ENCODE results near the gene ANKRD10.

ANKRD10 gene

DNA sequence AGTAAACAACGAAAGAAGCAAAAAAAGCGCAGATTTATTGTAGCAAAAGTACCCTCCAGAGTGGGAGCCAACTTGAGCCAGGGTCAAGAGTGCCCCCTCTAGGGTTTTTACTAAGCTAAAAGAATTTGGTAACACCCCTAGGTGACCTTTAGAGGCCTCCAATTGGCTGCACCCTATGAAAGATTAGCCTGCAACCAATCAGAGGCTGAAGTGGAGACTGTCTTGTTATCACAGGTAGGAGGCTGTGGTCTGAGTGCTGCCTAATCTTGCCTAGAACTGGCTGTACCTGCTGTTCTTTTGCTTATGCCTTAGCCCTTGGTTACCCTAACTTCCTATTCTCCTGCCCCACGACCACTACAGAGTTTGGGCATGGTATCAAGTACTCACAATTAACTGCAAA lies 38.3 kb downstream of the ANKRD10 start:
- H3K4me1 ChIP-seq (ENCODE audit: control insufficient read depth, insufficient read depth, low read length), result no peaks in the 10 kb centered on the region
- no peaks in the 10 kb centered on the region for H3K9me3 ChIP-seq (ENCODE audit: control insufficient read depth, insufficient read depth, low read depth, low read length)
- TF ChIP-seq SALL2 (tag by site-specific recombination; IDR thresholded peaks at IDR 0.05; ENCODE audit: borderline replicate concordance) (no peak), MEIS1 (CRISPR knock-in tag; IDR thresholded peaks at IDR 0.05; ENCODE audit: borderline replicate concordance) (no peak), ZNF175 (tag by site-specific recombination; IDR thresholded peaks at IDR 0.05) (no peak), GLIS2 (tag by site-specific recombination; IDR thresholded peaks at IDR 0.05) (no peak), BCL11B (tag by site-specific recombination; IDR thresholded peaks at IDR 0.05; ENCODE audit: low read depth) (no peak), ZNF791 (tag by site-specific recombination; IDR thresholded peaks at IDR 0.05) (no peak), GLI2 (tag by site-specific recombination; IDR thresholded peaks at IDR 0.05; ENCODE audit: borderline replicate concordance, low read depth) (no peak), ZNF354C (tag by site-specific recombination; IDR thresholded peaks at IDR 0.05; ENCODE audit: borderline replicate concordance, low read depth) (no peak), ZNF510 (tag by site-specific recombination; IDR thresholded peaks at IDR 0.05; ENCODE audit: insufficient replicate concordance) (no peak), ZNF501 (tag by site-specific recombination; IDR thresholded peaks at IDR 0.05) (no peak), ZBTB10 (tag by site-specific recombination; IDR thresholded peaks at IDR 0.05) (no peak), ZBTB6 (tag by site-specific recombination; IDR thresholded peaks at IDR 0.05) (no peak), ZNF792 (tag by site-specific recombination; IDR thresholded peaks at IDR 0.05) (no peak), ZNF701 (tag by site-specific recombination; IDR thresholded peaks at IDR 0.05) (no peak), HOXC10 (CRISPR knock-in tag; IDR thresholded peaks at IDR 0.05) (no peak), GFI1B (tag by site-specific recombination; IDR thresholded peaks at IDR 0.05) (no peak), OSR2 (tag by site-specific recombination; IDR thresholded peaks at IDR 0.05) (no peak), BCL11A (tag by site-specific recombination; IDR thresholded peaks at IDR 0.05; ENCODE audit: low read depth) (no peak)
- TF ChIP-seq, protein P1, sequence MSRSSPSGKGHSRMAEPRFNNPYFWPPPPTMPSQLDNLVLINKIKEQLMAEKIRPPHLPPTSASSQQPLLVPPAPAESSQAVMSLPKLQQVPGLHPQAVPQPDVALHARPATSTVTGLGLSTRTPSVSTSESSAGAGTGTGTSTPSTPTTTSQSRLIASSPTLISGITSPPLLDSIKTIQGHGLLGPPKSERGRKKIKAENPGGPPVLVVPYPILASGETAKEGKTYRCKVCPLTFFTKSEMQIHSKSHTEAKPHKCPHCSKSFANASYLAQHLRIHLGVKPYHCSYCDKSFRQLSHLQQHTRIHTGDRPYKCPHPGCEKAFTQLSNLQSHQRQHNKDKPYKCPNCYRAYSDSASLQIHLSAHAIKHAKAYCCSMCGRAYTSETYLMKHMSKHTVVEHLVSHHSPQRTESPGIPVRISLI (tag by site-specific recombination; IDR thresholded peaks at IDR 0.05), result no peak
- TF ChIP-seq, protein P2, sequence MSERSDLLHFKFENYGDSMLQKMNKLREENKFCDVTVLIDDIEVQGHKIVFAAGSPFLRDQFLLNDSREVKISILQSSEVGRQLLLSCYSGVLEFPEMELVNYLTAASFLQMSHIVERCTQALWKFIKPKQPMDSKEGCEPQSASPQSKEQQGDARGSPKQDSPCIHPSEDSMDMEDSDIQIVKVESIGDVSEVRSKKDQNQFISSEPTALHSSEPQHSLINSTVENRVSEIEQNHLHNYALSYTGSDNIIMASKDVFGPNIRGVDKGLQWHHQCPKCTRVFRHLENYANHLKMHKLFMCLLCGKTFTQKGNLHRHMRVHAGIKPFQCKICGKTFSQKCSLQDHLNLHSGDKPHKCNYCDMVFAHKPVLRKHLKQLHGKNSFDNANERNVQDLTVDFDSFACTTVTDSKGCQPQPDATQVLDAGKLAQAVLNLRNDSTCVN (tag by site-specific recombination; optimal IDR thresholded peaks at IDR 0.05), result no peak
- CTCF ChIA-PET, result interaction anchor here (1.0 kb wide), 1 partner anchor 283 kb away, joined by 3 read pairs; no protein-coding TSS in a partner anchor
- POLR2A ChIA-PET, result interaction anchor here (0.8 kb wide), 1 partner anchor 164 kb away, joined by 3 read pairs; no protein-coding TSS in a partner anchor
- H3K36me3 ChIP-seq (ENCODE audit: control insufficient read depth in 2 of 2, insufficient read depth in 1 of 2, low read length in 2 of 2), result peaks cover 0 to 4% of the 10 kb centered on the region in 2 experiments; a peak in 1 of 3 replicates
- H3K27ac ChIP-seq (ENCODE audit: extremely low read depth, low read depth, low read length), result no peak overlapping the region
- H3K4me3 ChIP-seq (ENCODE audit: low read depth, low read length), result no peak overlapping the region

DNA sequence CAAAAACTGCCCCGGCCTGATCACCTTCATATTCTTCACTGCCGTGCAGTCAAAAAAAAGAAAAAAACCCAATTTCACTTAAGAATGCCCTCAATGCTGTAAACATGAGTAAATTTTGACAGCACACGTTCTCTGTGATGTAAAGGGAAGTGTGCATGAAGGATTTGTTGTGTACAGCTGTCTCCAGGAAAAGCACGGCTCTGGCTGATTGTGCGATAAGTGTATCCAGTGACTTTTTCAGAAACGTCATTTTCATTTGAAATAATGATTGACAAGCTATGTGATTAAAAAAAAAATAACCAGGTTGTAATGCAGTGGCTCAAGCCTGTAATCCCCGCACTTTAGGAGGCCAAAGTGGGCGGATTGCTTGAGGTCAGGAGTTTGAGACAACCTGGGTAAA lies 39.6 kb downstream of the ANKRD10 start:
- Histone ChIP-seq H3K9me3 (ENCODE audit: control insufficient read depth, insufficient read depth, low read depth, low read length) (no peaks in the 10 kb centered on the region), H3K36me3 (ENCODE audit: control insufficient read depth in 2 of 2, insufficient read depth in 1 of 2, low read length in 2 of 2) (peaks cover 0 to 4% of the 10 kb centered on the region in 2 experiments; a peak in 1 of 3 replicates), H3K27ac (ENCODE audit: extremely low read depth, low read depth, low read length) (no peak overlapping the region), H3K4me1 (ENCODE audit: control insufficient read depth, insufficient read depth, low read length) (no peaks in the 10 kb centered on the region; the same call in 1 of the 2 replicates), H3K4me3 (ENCODE audit: low read depth, low read length) (no peak overlapping the region)
- ChIA-PET CTCF (interaction anchor here (0.8 kb wide), 1 partner anchor 529 kb away, joined by 3 read pairs; no protein-coding TSS in a partner anchor), POLR2A (interaction anchor here (0.8 kb wide), 1 partner anchor 336 kb away, joined by 11 read pairs; no protein-coding TSS in a partner anchor)
- TF ChIP-seq ZNF157 (tag by site-specific recombination; IDR thresholded peaks at IDR 0.05) (no peak), ZNF112 (tag by site-specific recombination; IDR thresholded peaks at IDR 0.05) (no peak), SALL2 (tag by site-specific recombination; IDR thresholded peaks at IDR 0.05; ENCODE audit: borderline replicate concordance) (no peak), ZNF792 (tag by site-specific recombination; IDR thresholded peaks at IDR 0.05) (no peak), ZNF114 (tag by site-specific recombination; IDR thresholded peaks at IDR 0.05) (no peak), ZBTB17 (tag by site-specific recombination; IDR thresholded peaks at IDR 0.05) (no peak), TRIM28 (IDR thresholded peaks at IDR 0.05; ENCODE audit: borderline replicate concordance, low read length) (no peak), ZNF10 (tag by site-specific recombination; IDR thresholded peaks at IDR 0.05) (no peak), ZEB2 (tag by site-specific recombination; IDR thresholded peaks at IDR 0.05) (no peak), PRDM1 (tag by site-specific recombination; IDR thresholded peaks at IDR 0.05) (no peak), ZNF433 (tag by site-specific recombination; IDR thresholded peaks at IDR 0.05; ENCODE audit: low read depth) (no peak), ZNF366 (tag by site-specific recombination; conservative IDR thresholded peaks at IDR 0.05) (no peak), ZNF202 (tag by site-specific recombination; IDR thresholded peaks at IDR 0.05; ENCODE audit: borderline replicate concordance) (no peak), ZNF791 (tag by site-specific recombination; IDR thresholded peaks at IDR 0.05) (no peak), HOXC10 (CRISPR knock-in tag; IDR thresholded peaks at IDR 0.05) (no peak)

Data from HEK293 (cell line).